Liver (tissue), 3 donors: Measurements from ENCODE around the gene HYAL1.

Experiments used
- ATF3 ChIP-seq: IDR thresholded peaks from 2 replicates; pipeline ENCODE4 v1.6.1; 2016; ENCODE audit warnings: antibody characterized with exemption
- CTCF ChIP-seq: fragments of 150-350 bp; IDR thresholded peaks from 2 replicates; pipeline ENCODE4 v1.5.1; 2017; ENCODE audit warnings: improper control_type of control experiment, low read depth, low read length; ENCODE audit not compliant: missing input control
- EGR1 ChIP-seq, 2 donors: IDR thresholded peaks; 2 replicates each; pipeline ENCODE4 v1.6.1; 2016 to 2018; ENCODE audit warnings: antibody characterized with exemption in 2 of 2, low read depth in 2 of 2
- GABPA ChIP-seq, 2 donors: IDR thresholded peaks in 1 of 2; conservative IDR thresholded peaks in 1 of 2; 2 replicates each; pipeline ENCODE4 v1.6.1; 2016; ENCODE audit warnings: antibody characterized with exemption in 2 of 2, mild to moderate bottlenecking in 1 of 2, moderate library complexity in 1 of 2
- HNF4A ChIP-seq, 2 donors: conservative IDR thresholded peaks; 2 replicates each; pipeline ENCODE4 v1.6.1; 2016; ENCODE audit warnings: antibody characterized with exemption in 2 of 2, mild to moderate bottlenecking in 2 of 2
- MAX ChIP-seq: IDR thresholded peaks from 2 replicates; pipeline ENCODE4 v1.6.1; 2016; ENCODE audit warnings: antibody characterized with exemption
- RAD21 ChIP-seq, 2 donors: IDR thresholded peaks; 2 replicates each; pipeline ENCODE4 v1.6.1; 2016; ENCODE audit warnings: antibody characterized with exemption in 2 of 2, mild to moderate bottlenecking in 2 of 2
- RXRA ChIP-seq, 2 donors: IDR thresholded peaks; 2 replicates each; pipeline ENCODE4 v1.6.1; 2017 to 2018; ENCODE audit warnings: antibody characterized with exemption in 2 of 2, mild to moderate bottlenecking in 1 of 2
- SP1 ChIP-seq: IDR thresholded peaks from 2 replicates; pipeline ENCODE4 v1.6.1; 2018; ENCODE audit warnings: antibody characterized with exemption, mild to moderate bottlenecking
- TAF1 ChIP-seq: conservative IDR thresholded peaks from 2 replicates; pipeline ENCODE4 v1.6.1; 2016; ENCODE audit warnings: antibody characterized with exemption, mild to moderate bottlenecking
- YY1 ChIP-seq: IDR thresholded peaks from 2 replicates; pipeline ENCODE4 v1.6.1; 2016; ENCODE audit warnings: antibody characterized with exemption, mild to moderate bottlenecking
- ZBTB33 ChIP-seq: IDR thresholded peaks from 2 replicates; pipeline ENCODE4 v1.6.1; 2016; ENCODE audit warnings: antibody characterized with exemption
- donor health status: healthy.
- donor health status: healthy.

- TF ChIP-seq CTCF (no peak), ZBTB33 (no peak), EGR1 (IDR thresholded peaks at IDR 0.05; ENCODE audit: low read depth in 2 of 2) (no peak), RXRA (IDR thresholded peaks at IDR 0.05) (no peak), SP1 (no peak), RAD21 (IDR thresholded peaks at IDR 0.05) (no peak), ATF3 (no peak), GABPA (IDR thresholded peaks at IDR 0.05 in 1 of 2, conservative IDR thresholded peaks at IDR 0.05 in 1 of 2) (no peak), MAX (no peak), HNF4A (conservative IDR thresholded peaks at IDR 0.05) (no peak), TAF1 (no peak), YY1 (no peak)
Observed at GRCh38 chr3:50338965-50339364, 35.6 kb upstream of the HYAL1 start.
